Fibroblast of lung (primary cell): Measurements from ENCODE around the gene RBCK1. TPM values are rescaled to one million over a fixed set of nuclear protein-coding genes. Genes with fewer than 3 reads are reported as not detected.
A peak's percentile ranks its signal among the peaks of the same experiment; 100 is the strongest.

Source experiments
- DNase-seq, 2 donors: peaks; one replicate each; pipeline versions ENCODE4 v3.0.0 to v3.0.0-alpha.2; 2010; ENCODE audit warnings: low read depth in 2 of 2
- H2AFZ ChIP-seq: 2 replicates; pipeline ENCODE4 v1.5.1; 2012; ENCODE audit warnings: low read length, control low read depth, inconsistent platforms
- H3K27ac ChIP-seq: 2 replicates; pipeline ENCODE4 v1.5.1; 2011; ENCODE audit warnings: low read length, control low read depth; ENCODE audit not compliant: insufficient read depth
- H3K27me3 ChIP-seq: 2 replicates; pipeline ENCODE4 v1.5.1; 2011; ENCODE audit warnings: mild to moderate bottlenecking, low read length; ENCODE audit not compliant: control insufficient read depth, insufficient read depth
- H3K36me3 ChIP-seq: 2 replicates; pipeline ENCODE4 v1.5.1; 2011; ENCODE audit warnings: low read length; ENCODE audit not compliant: control insufficient read depth, insufficient read depth
- H3K4me1 ChIP-seq: 2 replicates; pipeline ENCODE4 v1.5.1; 2011; ENCODE audit warnings: low read length; ENCODE audit not compliant: control insufficient read depth, insufficient read depth; ENCODE audit errors: extremely low read depth
- H3K4me2 ChIP-seq: 2 replicates; pipeline ENCODE4 v1.5.1; 2011; ENCODE audit warnings: low read length, control low read depth; ENCODE audit not compliant: insufficient read depth; ENCODE audit errors: extremely low read depth
- H3K4me3 ChIP-seq, 4 experiments: fragments of 200-600 bp in 1 of 4; sonication (generic) in 1 of 4; replicated peaks in 1 of 4; 2 replicates each; pipeline ENCODE4 v1.5.1; 2011 to 2016; ENCODE audit warnings: low read length in 4 of 4, low read depth in 3 of 4, mild to moderate bottlenecking in 3 of 4, control low read depth in 2 of 4, inconsistent platforms in 1 of 4, mixed read lengths in 1 of 4; ENCODE audit not compliant: insufficient read depth in 1 of 4; ENCODE audit errors: control extremely low read depth in 1 of 4
- H3K79me2 ChIP-seq: 2 replicates; pipeline ENCODE4 v1.5.1; 2012; ENCODE audit warnings: mild to moderate bottlenecking, low read length, inconsistent platforms; ENCODE audit not compliant: control insufficient read depth, insufficient read depth
- H3K9ac ChIP-seq: 2 replicates; pipeline ENCODE4 v1.5.1; 2011; ENCODE audit warnings: mild to moderate bottlenecking, low read length, control low read depth; ENCODE audit not compliant: insufficient read depth
- H3K9me3 ChIP-seq: 2 replicates; pipeline ENCODE4 v1.5.1; 2012; ENCODE audit warnings: low read depth, low read length; ENCODE audit not compliant: control insufficient read depth, insufficient read depth
- H4K20me1 ChIP-seq: 2 replicates; pipeline ENCODE4 v1.5.1; 2011; ENCODE audit warnings: low read length; ENCODE audit not compliant: control insufficient read depth, insufficient read depth; ENCODE audit errors: extremely low read depth
- CTCF ChIP-seq, 2 donors: IDR thresholded peaks in 1 of 2; conservative IDR thresholded peaks in 1 of 2; 1 replicate in 1 of 2; 2 replicates in 1 of 2; pipeline ENCODE4 v1.5.1; 2011 to 2012; ENCODE audit warnings: low read length in 2 of 2, control low read depth in 1 of 2, inconsistent platforms in 1 of 2, low read depth in 1 of 2, mild to moderate bottlenecking in 1 of 2
- EZH2 ChIP-seq: IDR thresholded peaks from 2 replicates; pipeline ENCODE4 v1.5.1; 2012; ENCODE audit warnings: low read length, control low read depth, mild to moderate bottlenecking; ENCODE audit errors: missing control alignments
- polyA plus RNA-seq, 2 donors: library from polyadenylated mRNA; depleted of rRNA in 1 of 2; stranded (reverse) in 1 of 2; unstranded in 1 of 2; fragments of >200 nt; gene quantifications; 2 replicates each; pipeline ENCODE4 v1.2.1, GENCODE V29; 2011 to 2012; ENCODE audit warnings: missing spikeins in 1 of 2
- total RNA-seq: library from RNA; depleted of rRNA; stranded (reverse); fragments of >200 nt; gene quantifications from 2 replicates; pipeline ENCODE4 v1.2.1, GENCODE V29; 2014

Gene RBCK1
- total and polyA plus RNA-seq, 2 donors (not counting 1 experiment from before 2014, with no cell fraction given), result 35.2 to 89.0 TPM

DNA sequence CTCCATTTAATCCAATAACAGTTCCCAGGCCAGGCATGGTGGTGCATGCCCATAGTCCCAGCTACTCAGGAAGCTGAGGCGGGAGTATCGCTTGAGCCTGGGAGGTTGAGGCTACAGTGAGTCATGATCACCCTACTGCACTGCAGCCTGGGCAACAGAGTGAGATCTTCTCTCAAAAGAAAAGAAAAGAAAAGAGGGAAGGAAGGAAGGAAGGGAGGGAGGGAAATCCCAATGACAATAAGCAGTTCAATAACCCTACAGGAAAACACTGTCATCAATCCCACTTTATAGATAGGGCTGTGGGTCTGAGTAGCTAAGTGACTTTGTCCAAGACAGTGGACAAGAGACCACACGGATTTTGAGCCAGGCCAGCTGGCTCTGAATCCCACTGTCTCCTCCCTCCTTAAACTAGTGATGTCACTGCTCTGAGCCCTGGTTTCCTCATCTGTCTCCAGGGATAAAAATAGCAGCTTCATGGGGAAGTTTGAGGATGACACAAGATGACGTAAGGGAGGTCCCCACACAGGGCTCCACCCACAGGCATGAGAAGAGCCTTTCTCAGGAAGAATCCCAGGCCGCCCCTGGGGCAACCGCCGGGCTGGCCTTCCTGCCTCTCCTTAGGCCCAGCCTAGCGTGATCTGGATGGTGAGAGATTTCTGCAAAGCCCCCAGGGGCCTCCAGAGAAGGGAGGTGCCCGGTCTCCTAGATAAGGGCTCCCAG lies 34.8 kb upstream of the RBCK1 start:
- no peaks in the 10 kb centered on the region for H3K27me3 ChIP-seq
- peaks cover 19% of the 10 kb centered on the region for H3K4me1 ChIP-seq
- H3K4me2 ChIP-seq, result no peak overlapping the region
- no peak overlapping the region for H3K9ac ChIP-seq
- DNase-seq, result peak; percentile 61 to 90
- H3K9me3 ChIP-seq, result no peaks in the 10 kb centered on the region
- TF ChIP-seq EZH2, result no peak
- H3K4me3 ChIP-seq, result no peak overlapping the region
- no peaks in the 10 kb centered on the region for H3K79me2 ChIP-seq
- peak overlapping the region; percentile 38 for H3K27ac ChIP-seq
- peak overlapping the region; percentile 17 for H2AFZ ChIP-seq
- H3K36me3 ChIP-seq, result no peaks in the 10 kb centered on the region
- no peaks in the 10 kb centered on the region for H4K20me1 ChIP-seq

DNA sequence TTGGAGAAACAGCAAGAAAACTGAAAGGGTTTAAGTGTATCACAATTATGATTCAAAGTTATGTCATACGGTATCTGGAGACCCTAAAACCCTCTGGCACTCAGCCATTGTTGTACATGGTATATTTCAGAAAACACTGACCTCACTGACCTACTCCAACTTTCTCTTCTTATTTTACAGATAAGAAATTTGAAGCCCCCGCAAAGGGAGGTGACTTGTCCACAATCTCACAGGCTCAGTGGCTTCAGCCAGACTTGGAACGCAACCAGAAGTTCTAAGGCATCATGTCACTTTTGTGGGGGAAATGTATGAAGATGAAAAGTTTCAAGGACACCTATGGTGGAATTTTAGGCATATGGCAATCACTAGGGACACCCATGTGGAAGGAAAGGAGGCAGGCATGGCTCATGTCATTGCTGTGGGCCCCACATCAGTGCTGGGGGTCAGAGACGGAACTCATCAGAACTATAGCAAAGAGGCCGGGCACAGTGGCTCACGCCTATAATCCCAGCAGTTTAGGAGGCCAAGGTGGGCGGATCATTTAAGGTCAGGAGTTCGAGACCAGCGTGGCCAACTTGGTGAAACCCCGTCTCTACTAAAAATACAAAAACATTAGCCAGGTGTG lies 32.7 kb upstream of the RBCK1 start:
- no peaks in the 10 kb centered on the region for H3K27me3 ChIP-seq
- H3K36me3 ChIP-seq, result no peaks in the 10 kb centered on the region
- H3K9me3 ChIP-seq, result no peaks in the 10 kb centered on the region
- H2AFZ ChIP-seq, result no peak overlapping the region
- DNase-seq, result no peak
- H3K4me2 ChIP-seq, result no peak overlapping the region
- H3K79me2 ChIP-seq, result no peaks in the 10 kb centered on the region
- no peak overlapping the region for H3K9ac ChIP-seq
- TF ChIP-seq CTCF (conservative IDR thresholded peaks at IDR 0.05 in 1 of 2, IDR thresholded peaks at IDR 0.05 in 1 of 2; ENCODE audit: low read depth in 1 of 2, low read length in 2 of 2) (no peak), EZH2 (no peak)
- no peak overlapping the region for H3K27ac ChIP-seq
- H4K20me1 ChIP-seq, result no peaks in the 10 kb centered on the region
- no peak overlapping the region for H3K4me3 ChIP-seq
- peaks cover 19% of the 10 kb centered on the region for H3K4me1 ChIP-seq

DNA sequence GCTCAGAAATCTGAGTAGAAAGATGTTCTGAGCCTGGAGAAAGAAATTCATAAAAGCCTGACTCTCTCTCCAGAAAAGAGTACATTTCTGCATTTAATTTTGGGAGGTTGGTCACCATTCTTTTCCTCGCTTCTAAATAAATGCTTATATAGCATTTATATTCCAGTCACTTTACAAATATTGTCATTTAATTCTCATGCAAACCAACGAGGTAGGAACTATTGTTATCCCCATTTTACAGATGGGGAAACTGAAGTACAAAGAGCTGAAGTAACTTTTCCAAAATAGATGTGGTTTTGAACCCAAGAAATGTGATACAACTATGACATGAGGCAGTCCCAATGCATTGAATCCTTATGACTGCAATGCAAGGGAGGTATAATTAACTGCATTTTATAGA lies 32.0 kb upstream of the RBCK1 start:
- no peak overlapping the region for H2AFZ ChIP-seq
- TF ChIP-seq EZH2, result no peak
- TF ChIP-seq CTCF (conservative IDR thresholded peaks at IDR 0.05 in 1 of 2, IDR thresholded peaks at IDR 0.05 in 1 of 2; ENCODE audit: low read depth in 1 of 2, low read length in 2 of 2), result no peak
- no peaks in the 10 kb centered on the region for H3K9me3 ChIP-seq
- no peak overlapping the region for H3K9ac ChIP-seq
- no peak overlapping the region for H3K4me3 ChIP-seq
- no peak for DNase-seq
- H3K27me3 ChIP-seq, result no peaks in the 10 kb centered on the region
- no peaks in the 10 kb centered on the region for H3K79me2 ChIP-seq
- H3K4me2 ChIP-seq, result no peak overlapping the region
- peaks cover 19% of the 10 kb centered on the region for H3K4me1 ChIP-seq
- H3K36me3 ChIP-seq, result no peaks in the 10 kb centered on the region
- H4K20me1 ChIP-seq, result no peaks in the 10 kb centered on the region
- no peak overlapping the region for H3K27ac ChIP-seq
